Placental epithelial cell (primary cell): Measurements from ENCODE around the gene OR52B4. TPM values are rescaled to one million over a fixed set of nuclear protein-coding genes. Genes with fewer than 3 reads are reported as not detected.

Experiments used
- total RNA-seq: library from RNA; depleted of rRNA; stranded (reverse); fragments of >200 nt; gene quantifications from 2 replicates; pipeline ENCODE4 v1.2.3, GENCODE V29; 2012

The OR52B4 gene
- total RNA-seq = not detected in 2 replicates

DNA sequence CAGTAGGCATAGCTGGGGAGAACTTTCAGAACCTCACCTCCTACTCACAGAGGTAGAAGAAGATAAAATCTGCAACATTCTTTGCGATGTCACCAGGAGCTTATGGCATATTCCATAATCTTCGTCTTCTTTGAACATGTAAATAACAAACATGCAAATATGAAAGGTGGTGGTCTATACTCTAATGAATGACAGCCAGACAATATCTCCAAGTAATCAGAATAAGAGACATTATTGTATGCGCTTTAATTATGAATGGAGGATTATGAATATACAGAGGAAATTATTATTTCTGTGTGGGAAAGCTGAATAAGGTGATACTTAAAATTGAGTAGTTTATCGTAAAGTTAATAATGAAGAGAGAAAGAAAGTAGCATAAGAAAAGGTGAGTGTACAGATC is at the start of gene OR52B4:
Gene OR52B4 (minus strand): TSS at position 101 of the 400 bp plus-strand sequence. CDS start 91 bp downstream, at position 10.

DNA sequence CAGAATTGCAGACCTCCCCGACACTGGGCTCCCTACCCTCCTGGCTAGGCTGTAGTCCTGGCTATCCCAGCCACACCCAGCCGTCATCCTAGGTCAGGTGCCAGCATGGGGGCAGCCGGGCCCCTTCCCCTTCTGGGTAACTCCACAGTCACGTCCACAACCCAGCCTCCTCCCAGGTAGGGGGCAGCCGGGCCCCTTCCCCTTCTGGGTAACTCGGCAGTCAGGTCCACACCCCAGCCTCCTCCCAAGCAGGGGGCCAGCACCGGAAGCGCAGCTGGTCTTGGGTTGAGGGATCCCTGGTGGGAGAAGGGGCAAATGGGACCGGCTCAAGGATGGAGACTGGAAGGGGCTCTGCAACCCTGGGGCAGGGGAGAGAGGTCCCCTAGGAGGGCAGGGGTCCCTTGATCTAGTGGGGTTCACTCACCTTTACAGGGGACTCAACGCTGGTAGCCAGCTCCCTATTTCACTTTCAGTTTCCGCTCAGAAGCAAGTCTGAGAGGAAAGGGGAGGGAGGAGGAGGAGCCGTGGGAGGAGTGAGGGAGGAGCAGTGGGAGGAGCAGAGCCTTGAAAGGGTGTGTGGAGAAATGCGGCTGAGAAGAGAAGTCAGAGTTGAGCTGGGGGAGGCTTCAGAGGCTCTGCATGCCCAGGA is 25.1 kb upstream of the OR52B4 start, which contains the start of gene TRIM21:
Gene TRIM21 (minus strand): TSS at position 494 of the 649 bp plus-strand sequence. CDS start 3,293 bp downstream, outside the sequence.

Other genes with a start within 250 kb of the OR52B4 start
- 21.2 and 31.8 TPM in 2 replicates for gene TRIM21, start 25.3 kb upstream of the OR52B4 start, total RNA-seq
- gene OR52K2, start 80.9 kb upstream of the OR52B4 start, total RNA-seq = 0.11 TPM in 1 of 2 replicates, not detected in the other
- under 0.01 and 0.33 TPM in 2 replicates for gene OR52K1, start 114.3 kb upstream of the OR52B4 start, total RNA-seq
- not detected in 2 replicates for gene OR52M1, start 176.8 kb upstream of the OR52B4 start, total RNA-seq
- not detected in 2 replicates for gene OR52I2, start 213.4 kb upstream of the OR52B4 start, total RNA-seq
- gene OR52I1, start 225.7 kb upstream of the OR52B4 start, total RNA-seq = not detected in 2 replicates
- 13.1 and 16.5 TPM in 2 replicates for gene TRIM68, start 239.8 kb upstream of the OR52B4 start, total RNA-seq